Measurements from ENCODE around the gene DNAL4.

DNAL4 gene

DNA sequence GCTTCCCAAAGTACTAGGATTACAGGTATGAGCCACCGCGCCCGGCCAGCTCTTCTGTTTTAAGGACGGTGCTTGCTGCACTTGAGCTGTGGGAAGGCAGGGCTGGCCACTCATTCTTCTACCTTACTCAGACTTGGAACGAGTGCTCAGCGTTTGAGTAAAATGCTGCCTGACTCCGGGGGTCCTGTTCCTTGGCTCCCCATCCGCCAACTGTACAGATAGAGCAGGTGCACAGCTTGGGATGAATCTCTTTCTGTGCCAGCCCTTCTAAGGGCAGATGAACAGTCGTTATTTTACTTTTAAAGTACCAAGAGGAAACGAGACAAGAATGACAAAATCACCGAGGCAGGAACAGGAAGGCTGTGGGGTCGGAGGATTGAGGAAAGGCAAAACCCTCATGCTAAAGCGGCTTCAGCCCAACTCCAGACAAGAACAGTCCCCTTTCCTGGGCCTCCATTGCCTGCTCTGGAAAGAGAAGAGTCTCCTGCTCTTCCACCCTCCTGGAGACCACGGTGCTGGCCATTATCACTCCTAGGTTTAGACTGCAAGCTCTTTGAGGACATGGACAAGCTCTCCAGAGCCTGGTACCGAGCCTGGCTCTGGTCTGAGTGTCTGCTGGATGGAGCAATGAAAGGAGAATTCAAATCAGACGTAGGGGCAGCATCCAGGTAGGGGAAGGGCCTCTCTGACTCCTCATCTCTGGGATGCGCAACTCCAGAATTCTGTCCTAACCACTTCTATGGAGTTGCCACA is 37.1 kb downstream of the DNAL4 start:
- no peak for DNase-seq

DNA sequence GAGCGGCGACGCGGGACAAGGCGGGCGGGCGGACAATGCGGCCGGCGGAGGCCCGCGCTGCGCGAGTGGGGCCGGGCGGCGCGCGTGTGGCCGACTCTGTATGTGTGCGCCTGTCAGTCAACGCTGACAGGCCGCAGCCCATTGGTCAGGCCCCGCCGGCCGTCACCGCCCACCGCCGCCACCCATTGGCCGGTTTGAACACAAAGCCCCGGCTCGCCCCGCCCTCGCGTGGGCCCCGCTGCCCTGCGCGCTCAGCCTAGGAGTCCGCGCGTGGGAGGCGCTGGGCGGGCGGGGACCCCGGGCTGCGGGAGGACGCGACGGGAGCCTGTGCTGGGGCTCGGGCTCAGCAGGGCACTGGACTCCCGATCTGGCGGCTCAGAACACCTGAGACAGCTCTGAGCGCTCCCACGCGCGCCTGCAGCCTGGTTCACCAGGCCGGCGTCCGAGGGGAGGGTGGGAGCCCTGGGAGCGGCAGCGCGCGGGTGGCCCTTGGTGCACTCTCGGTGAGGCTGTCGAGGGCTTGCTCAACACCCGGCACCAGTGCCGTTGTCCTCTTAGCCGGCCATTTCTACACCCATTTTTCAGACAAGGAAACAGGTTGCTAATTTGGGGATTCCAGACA is 37.9 kb downstream of the DNAL4 start, which contains the start of gene SUN2:
SUN2 (minus strand) TSS at position 88 of the 622 bp plus-strand sequence. CDS start 3,370 bp downstream, outside the sequence.
- peak; percentile 94 for DNase-seq

DNA sequence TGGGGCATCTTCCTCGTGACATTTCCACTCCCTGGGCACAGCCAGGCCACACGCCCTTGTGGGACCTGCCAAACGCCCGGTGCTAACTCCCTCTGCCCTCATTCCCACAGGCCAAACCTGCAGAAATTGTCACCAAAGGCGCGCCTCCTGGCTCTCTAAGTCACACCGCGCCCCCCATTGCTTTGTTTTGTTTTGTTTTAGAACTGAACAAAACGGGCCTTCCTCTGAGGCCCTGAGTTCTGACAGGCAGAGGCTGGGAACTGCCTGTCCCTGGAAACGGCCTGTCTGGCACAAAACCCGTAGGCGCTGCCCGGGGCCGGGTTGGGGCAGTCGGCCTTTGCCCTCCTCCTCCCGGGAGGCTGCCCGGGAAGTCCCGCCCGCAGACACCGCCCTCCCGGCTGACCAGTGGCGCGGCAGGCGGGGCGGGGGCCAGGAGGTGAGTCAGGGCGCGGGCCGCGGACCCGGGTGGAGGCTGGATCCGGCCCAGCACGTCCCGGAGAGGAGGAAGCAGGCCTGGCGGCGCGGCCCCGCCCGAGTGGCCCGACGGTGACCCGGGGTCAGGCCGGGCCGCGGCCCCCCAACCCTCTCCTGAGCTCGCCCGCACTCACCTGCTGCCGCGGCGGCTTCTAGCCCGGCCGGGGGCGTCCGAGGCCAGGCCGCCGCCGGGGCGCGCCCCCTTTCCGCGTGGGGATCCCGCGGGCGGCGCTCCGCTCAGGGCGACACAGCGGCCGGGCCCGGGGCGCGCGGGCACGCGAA is 38.6 kb downstream of the DNAL4 start:
- peak; percentile 28 to 34 for DNase-seq

DNA sequence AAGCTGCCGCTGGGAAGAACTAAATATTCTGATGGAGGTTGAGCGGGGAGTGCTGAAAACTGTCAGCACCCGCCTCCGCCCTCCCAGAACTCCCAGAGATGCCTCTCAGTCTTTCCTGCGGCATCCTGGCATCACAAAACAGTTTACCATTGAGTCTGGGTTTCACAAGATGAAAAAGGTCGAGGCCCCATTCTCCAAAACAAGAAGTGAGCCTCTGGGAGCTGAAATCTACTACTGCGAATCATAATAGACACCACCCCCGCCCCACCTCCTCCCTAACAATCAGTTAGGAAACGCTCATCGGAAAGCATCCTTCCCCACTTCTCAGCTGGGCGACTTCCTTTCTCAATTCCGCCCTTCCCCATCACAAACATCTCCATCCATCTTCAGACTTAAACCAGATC is 39.2 kb downstream of the DNAL4 start:
- peak; percentile 9 to 26 for DNase-seq

DNA sequence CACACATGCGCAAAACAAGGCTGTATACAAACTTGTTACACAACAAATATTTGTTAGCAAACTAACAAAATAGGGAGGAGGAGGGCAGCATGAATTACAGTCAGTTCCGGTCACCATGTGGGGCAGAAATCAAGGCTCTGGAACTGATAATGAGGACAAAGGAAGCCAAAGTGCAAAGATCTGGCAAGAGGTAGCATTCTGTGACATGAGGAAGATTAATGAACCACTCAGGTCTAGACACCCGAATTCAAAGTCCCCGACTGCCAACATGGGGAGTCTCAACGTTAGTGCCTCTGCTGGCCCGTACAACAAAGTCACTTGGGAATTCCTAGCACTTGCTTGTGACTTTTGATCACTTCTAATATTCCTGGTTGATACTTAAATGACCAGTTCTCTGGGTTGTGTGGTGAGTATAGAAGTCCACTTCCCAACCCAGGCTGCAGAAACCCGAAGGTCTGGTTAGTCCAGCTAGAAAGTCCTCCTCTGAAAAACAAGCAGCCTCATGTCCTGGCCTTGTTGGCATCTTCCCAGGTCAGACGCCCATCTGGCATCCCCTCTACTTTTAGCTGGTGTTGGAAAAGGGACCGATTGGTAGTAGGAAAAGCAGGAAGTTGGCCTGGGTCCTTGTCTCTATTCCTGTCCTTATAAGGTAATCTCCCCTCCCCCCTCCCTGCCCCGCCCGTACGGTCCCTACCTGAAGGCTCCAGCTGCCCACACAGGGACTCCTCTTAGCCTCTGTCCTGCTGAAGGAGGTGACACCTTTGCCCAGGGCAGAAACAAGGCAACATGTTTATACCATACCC is 39.8 kb downstream of the DNAL4 start:
- DNase-seq = no peak

DNA sequence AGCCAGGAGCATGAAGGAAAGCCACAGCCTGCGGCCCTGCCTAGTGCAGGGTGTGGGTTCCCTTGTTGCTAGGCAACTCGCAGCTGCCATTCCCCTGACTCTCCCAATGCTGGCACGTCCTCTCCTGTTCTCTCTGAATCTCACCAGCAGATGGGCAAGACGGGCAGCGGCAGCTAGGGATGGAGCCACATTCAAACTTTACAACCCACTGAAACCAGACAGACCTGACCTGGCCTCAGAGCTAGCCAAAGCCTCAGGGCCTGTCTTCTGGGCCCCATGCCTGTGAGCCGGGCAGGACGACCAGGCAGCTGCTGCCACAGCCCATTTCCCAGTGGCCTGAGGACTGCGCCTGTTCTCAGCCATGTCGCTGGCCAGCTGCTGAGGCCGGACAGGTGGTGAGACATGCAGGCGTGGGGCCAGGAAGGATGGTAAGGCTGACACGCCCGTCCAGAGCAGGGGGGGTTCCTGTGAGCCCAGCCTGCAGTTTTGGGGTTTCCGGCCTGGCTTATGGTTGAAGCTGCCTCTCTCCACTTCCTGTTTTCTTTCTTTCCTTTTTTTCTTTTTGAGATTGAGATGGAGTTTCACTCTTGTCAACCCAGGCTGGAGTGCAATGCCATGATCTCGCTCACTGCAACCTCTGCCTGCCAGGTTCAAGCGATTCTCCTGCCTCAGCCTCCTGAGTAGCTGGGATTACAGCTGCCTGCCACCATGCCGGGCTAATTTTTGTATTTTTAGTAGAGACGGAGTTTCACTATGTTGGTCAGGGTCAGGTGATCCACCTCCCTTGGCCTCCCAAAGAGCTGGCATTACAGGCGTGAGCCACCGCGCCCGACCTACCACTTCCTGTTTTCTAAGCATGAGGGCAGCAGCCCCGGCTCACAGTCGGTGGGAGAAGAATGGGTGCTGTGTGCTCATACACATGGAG is 42.3 kb downstream of the DNAL4 start:
- DNase-seq = peak; percentile 42 to 60

DNA sequence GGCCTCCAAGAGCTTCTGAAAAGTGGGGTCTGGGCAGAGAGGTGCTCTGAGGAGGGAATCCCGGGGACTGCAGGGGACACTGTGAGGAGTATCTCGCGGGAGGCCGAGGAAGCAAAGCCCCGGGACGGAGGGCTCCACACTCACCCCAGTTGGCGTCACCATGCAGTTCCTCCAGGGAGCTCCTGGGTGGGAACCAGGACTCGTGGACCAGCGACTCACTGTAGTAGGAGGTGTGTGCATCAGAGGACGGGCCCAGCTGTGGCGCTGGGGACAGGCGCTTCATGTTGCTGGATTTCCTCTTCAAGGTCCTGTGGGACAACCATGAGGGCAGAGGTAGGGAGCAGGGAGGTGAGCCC is 42.9 kb downstream of the DNAL4 start:
- no peak for DNase-seq

DNA sequence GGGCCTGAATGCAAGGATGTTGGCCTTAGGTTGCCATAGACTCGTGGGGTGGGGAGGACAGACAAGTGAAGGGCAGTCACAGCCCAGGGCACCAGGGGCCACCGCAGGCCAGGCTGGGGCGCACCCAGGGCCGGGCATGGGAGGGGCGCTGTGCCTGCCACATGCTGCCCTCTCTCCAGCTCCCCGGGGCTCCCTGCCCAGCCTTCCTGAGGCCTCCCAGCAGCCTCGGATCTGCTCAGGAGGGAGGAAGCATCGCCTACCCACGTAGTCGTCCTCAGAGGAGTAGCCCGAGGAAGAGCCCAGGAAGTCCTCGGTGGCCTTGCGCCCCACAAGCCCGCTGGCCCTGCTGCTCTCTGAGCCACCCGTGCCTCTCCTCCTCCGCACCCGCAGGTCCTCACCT is 43.3 kb downstream of the DNAL4 start:
- no peak for DNase-seq

DNA sequence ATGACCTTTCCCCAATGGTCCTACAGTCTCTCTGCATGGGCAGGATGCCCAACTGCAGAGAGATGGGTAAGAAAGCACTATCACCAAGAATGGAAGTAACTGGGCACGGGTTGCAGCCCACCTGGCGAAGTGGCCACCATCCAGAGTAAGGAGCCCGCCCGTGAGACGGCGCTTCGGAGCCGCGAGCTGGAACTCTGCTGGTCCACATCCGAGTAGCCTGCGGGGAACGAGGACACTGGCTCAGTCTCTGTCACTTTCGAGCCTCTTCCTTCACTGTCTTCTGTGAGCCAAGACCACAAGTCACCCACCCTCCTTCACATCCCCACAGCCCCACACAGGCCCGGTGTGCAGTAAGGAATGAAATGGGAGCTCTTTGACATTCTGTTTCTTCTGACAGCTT is 43.8 kb downstream of the DNAL4 start:
- no peak for DNase-seq

DNA sequence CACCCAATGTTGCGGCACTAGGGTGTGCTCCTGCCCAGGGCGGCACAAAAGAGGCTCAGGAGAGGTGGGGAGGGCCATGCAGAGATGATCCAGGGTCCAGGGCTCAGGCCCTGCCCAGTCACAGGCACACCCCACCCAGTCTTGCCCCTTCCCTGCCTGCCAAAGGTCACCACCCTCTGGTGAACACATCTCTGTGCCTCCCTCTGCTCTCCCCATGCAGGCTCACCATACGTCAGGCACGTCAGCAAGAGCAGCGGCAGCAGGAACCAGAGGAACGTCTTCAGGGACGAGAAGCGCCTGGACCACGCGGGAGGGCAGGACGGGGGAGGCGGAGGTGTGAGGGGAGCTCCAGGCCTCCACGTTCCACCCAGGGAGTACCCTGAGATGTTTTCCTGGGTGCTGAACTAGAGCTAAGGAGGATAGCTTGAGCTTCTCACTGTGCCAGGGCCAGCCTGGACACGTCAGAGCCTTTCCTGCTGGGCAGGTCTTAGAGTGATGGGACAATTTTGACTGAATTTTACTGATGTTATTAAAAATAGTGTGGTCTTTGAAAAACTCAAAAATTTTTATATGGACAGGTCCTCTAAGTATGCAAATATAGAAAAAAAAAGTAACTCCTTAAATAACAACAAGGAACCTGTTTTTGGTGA is 45.3 kb downstream of the DNAL4 start:
- DNase-seq = no peak

DNA sequence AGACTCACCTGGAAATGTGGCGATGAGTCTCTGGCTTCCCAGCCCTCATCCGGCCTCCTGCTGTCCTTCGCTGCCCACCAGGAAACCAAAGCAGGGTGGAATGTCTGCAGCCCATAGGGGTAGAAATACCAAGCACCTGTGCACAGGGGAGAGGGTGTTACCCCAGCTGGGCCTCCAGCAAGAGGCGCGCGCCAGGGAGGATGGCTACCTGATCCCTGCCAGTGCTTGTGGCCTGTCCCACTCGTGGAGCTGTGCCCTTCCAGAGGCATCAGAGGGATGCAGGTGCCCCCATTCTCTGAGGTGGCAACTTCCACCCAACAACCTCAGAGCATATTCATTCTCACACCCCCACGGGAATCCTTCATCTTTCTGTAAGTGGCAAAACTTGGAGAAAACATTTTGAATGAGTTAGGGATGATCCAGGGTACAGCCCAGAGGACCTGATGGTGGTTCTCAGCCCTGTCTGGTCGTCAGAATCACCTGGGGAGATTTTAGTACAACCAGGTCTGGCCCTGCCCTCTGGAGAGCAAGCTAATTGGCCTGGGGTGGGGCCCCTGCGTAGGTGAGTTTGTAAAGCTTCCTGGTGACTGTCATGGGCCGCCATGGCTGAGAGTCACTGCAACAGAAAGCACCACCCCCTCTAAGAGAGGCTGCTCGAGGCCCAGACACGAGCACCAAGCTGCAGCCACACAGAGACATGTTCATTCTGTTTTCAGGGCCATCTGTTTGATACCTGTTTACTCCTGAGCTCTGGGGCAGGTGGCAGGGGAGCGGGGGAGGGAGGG is 48.1 kb downstream of the DNAL4 start:
- no peak for DNase-seq

DNA sequence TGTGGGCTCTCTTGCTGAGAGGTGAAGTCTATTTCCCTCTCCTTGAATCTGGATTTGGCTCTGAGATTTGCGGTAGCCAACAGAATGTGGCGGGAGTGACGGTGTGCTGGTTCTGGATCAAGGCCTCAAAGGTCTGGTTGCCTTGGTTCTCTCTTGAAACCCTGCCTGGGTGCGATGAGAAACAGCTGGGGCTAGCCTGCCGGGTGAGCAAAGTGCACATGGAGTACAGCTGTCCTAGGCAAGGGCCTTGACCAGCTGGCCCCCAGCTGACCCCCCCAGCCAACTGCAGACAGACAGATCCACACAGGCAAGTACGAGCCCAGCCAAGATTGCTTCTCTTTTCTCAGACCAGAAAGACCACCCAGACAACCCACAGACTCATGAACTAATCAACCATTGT is 49.0 kb downstream of the DNAL4 start:
- no peak for DNase-seq

DNA sequence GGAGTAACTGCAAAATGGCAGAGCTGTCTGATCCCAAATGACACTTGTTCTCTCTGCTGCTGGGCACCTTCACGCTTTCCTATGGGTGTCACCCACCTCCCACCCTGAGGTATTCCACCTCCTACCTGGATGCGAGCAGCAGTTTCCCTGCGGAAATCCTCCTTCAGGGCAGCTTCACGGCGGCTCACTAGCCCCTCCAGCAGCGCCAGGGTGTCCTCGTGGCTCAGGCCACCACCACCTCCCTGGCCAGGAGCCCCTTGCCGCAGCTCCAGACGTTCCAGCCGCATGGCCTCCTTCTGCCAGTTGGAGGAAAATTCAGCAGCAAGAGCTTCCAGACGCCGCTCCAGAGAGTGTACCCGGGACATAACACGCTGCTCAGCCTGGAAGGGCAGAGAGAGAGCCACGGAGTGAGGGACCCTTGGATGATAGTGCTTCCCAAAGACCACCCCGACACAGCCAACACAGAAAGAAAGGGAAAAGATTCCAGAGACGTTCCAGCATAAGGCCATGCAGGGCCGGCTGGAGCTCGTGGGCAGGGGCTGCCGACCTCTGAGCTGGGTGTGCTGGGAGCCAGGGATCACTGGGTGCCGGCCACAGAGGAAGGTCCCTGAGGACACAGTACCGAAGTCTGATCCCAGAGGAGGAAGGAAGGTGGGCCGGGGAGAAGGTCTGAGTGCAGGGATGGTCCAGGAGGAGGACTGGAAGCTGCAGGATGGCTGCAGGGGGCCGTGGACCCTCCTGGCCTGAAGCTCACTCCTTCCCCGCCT is 51.6 kb downstream of the DNAL4 start:
- DNase-seq = no peak

DNA sequence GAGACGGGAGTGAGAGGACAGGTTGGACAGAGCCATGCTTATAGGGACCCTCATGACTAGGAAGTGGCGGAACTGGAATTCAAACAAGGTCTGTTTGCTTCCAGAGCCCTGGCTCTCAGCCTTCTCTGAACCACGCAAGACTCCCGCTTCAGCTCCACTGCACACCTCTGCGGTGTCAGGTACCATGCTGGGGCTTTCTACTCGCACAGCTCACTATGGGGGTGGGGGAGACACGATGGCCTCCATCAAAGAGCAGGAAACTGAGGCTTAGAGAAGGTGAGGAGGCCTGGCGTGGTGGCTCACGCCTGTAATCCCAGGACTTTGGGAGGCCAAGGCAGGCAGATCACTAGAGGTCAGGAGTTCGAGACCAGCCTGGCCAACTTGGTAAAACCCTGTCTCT is 52.4 kb downstream of the DNAL4 start:
- no peak for DNase-seq

DNA sequence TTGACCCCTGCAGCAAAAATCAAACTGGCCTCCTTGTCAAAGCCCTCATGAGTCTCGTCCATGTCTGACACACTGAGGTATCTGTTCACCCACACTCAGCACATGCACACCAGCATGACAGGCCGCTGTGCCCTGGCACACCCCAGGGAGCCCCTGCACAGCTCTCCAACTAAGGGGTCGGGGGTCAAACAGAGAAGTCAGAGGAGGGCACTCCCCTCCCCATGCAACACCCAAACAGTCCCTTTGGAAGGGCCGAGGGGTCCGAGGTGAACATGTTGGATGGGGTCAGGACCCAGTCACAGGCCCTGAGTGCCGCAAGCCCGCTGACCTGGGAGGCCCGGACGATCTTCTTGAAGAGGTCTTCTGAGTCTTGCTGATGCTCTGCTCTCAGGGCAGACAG is 52.8 kb downstream of the DNAL4 start:
- no peak for DNase-seq

DNA sequence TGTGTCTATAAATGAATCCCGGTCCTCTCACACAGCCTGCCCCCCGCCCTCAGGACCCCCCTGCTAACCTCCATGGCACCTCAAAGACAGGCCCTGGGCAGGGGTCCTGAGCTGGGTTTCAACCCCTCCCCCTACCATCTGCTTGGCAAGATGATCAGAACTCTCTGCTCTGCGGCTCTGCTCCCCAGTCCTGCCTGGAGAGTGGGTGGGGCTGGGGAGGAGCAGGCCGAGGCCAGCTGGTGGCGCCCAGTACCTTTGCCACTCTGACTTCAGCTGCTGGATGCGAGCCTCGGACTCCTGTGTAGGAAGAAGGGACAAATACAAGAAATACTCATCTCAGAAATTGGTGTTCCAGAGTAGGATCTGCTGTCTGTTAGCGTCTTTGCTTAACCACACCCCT is 53.2 kb downstream of the DNAL4 start:
- no peak for DNase-seq

DNA sequence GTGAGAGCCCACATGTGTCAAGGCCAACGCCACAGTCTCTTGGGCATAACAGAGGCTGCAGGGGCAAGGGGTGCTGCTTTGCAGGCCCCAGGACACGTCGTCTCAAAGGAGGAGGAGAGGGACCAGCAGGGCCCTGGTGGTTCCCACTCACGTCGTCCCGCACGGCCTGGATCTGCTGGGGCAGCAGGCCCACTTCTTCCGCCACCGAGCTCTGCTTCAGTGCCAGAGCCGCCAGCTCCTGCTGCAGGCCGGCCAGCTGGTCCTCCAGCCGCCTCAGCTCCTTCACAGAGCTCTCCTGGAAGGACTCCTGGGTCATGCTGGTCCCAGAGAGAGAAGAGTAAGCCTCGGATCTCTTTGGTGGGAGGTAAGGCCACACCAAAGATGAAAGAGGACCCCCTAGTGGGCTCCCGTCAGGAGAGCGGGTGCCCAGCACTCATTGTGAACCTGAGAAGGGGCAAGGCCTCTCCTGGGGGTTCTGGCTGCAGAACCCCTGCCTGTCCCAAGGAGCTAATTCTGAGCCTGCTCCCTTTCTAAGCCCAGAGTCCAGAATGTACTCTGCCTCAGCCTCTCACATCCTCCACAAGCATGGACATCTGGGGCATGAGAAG is 53.7 kb downstream of the DNAL4 start:
- DNase-seq = no peak

DNA sequence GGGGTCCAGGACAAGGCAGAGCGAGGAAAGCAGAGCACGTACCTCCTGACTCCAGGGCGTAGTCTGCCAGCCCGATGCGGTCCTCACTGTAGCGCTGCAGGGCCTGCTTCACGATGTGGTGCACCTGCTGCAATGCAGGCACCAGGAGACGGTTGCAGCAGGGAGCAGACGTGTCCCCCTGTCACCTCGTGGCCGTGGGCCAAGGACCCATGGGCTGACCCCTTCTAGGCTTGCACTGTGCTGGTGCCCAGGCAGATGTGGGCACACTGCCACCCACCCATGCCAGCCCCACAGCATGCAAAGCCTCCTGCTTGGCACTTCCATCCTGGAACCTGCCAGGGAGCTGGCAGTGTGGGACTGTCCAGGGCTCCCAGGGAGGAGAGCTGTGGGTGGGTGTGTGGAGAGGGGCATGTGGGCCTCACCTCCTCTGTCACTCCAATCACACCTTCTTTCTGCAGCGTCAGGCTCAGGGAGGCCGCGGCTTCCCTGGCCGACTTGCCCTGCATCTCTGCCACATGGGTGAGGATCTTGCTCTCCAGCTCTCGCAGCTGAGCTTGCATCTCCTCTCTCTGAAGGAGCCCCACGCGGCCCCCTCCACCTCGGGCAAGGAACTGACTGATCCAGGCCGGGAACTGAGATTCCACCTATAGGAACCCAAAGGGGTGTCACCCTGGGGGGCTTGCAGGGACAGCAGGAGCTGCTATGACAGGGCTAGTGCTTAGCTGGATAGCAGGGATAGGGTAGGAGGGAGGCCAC is 54.5 kb downstream of the DNAL4 start:
- DNase-seq = no peak

Data from stimulated activated CD4-positive, alpha-beta T cell treated with anti-CD3 and anti-CD28 coated beads, Interleukin-4, amount 100 ng/mL, for 4 hours (primary cell).